HEK293 (cell line): Measurements from ENCODE around the gene SZT2.

Experiments used
- CTCF ChIA-PET: fragments of 350-600 bp; formaldehyde crosslinking; extraction: SDS; loops from one replicate; lab custom pipeline; 2021; ENCODE audit warnings: antibody characterized with exemption; lab: Yijun Ruan, JAX
- POLR2A ChIA-PET: fragments of 300-600 bp; formaldehyde crosslinking; extraction: SDS; loops from one replicate; lab custom pipeline; 2020; ENCODE audit warnings: antibody characterized with exemption, inconsistent platforms; lab: Yijun Ruan, JAX
- H3K27ac ChIP-seq: fragments of 200-500 bp; sonication (Bioruptor generic); 2 replicates; pipeline ENCODE4 v1.5.1; 2014; ENCODE audit warnings: low read depth, low read length, control low read depth, inconsistent platforms; ENCODE audit errors: extremely low read depth
- H3K36me3 ChIP-seq, 2 experiments: fragments of 200-500 bp in 1 of 2; sonication (Bioruptor generic) in 1 of 2; 1 replicate in 1 of 2; 2 replicates in 1 of 2; pipeline ENCODE4 v1.5.1; 2014 to 2017; ENCODE audit warnings: inconsistent platforms in 2 of 2, low read length in 2 of 2; ENCODE audit not compliant: control insufficient read depth in 2 of 2, insufficient read depth in 1 of 2
- H3K4me1 ChIP-seq: fragments of 200-500 bp; sonication (Bioruptor generic); 2 replicates; pipeline ENCODE4 v1.5.1; 2014; ENCODE audit warnings: mild to moderate bottlenecking, low read length, inconsistent platforms; ENCODE audit not compliant: control insufficient read depth, insufficient read depth
- H3K4me3 ChIP-seq: 2 replicates; pipeline ENCODE4 v1.5.1; 2011; ENCODE audit warnings: low read depth, mild to moderate bottlenecking, control low read depth, low read length, moderate library complexity
- H3K9me3 ChIP-seq: fragments of 200-500 bp; sonication (Bioruptor generic); 2 replicates; pipeline ENCODE4 v1.5.1; 2014; ENCODE audit warnings: low read depth, low read length, inconsistent platforms; ENCODE audit not compliant: control insufficient read depth, insufficient read depth
- GLIS1 ChIP-seq: fragments of 450-650 bp; formaldehyde crosslinking; IDR thresholded peaks from 2 replicates; pipeline ENCODE4 v1.5.1; 2016; ENCODE audit warnings: missing biosample characterization, missing genetic modification characterization
- GLIS2 ChIP-seq: fragments of 450-650 bp; formaldehyde crosslinking; IDR thresholded peaks from 2 replicates; pipeline ENCODE4 v1.5.1; 2016; ENCODE audit warnings: missing biosample characterization, missing genetic modification characterization
- IKZF3 ChIP-seq: fragments of 450-650 bp; IDR thresholded peaks from 2 replicates; pipeline ENCODE4 v1.5.0; 2018; ENCODE audit warnings: missing biosample characterization, mild to moderate bottlenecking, missing genetic modification characterization, moderate library complexity
- KLF16 ChIP-seq: fragments of 450-650 bp; formaldehyde crosslinking; IDR thresholded peaks from 2 replicates; pipeline ENCODE4 v1.5.1; 2017; ENCODE audit warnings: missing biosample characterization, missing genetic modification characterization
- SALL2 ChIP-seq: fragments of 450-650 bp; formaldehyde crosslinking; IDR thresholded peaks from 2 replicates; pipeline ENCODE4 v1.5.0; 2017; ENCODE audit warnings: missing biosample characterization, mild to moderate bottlenecking, missing genetic modification characterization, borderline replicate concordance
- TCF7L2 ChIP-seq: IDR thresholded peaks from 2 replicates; pipeline ENCODE4 v1.6.1; 2011; ENCODE audit warnings: low read depth, mild to moderate bottlenecking, inconsistent platforms, low read length, moderate library complexity, borderline replicate concordance
- YY1 ChIP-seq: fragments of 450-650 bp; formaldehyde crosslinking; IDR thresholded peaks from 2 replicates; pipeline ENCODE4 v1.5.1; 2018; ENCODE audit warnings: missing biosample characterization, missing genetic modification characterization
- ZBTB49 ChIP-seq: fragments of 450-650 bp; formaldehyde crosslinking; IDR thresholded peaks from 2 replicates; pipeline ENCODE4 v1.5.1; 2016; ENCODE audit warnings: missing biosample characterization, missing genetic modification characterization, low read depth
- ZNF112 ChIP-seq: fragments of 450-650 bp; formaldehyde crosslinking; IDR thresholded peaks from 2 replicates; pipeline ENCODE4 v1.5.0; 2017; ENCODE audit warnings: missing biosample characterization, missing genetic modification characterization
- ZNF132 ChIP-seq: fragments of 450-650 bp; formaldehyde crosslinking; IDR thresholded peaks from 2 replicates; pipeline ENCODE4 v1.5.1; 2017; ENCODE audit warnings: missing biosample characterization, missing genetic modification characterization, borderline replicate concordance
- ZNF157 ChIP-seq: fragments of 450-650 bp; formaldehyde crosslinking; IDR thresholded peaks from 2 replicates; pipeline ENCODE4 v1.5.1; 2016; ENCODE audit warnings: missing biosample characterization, missing genetic modification characterization
- ZNF16 ChIP-seq: fragments of 450-650 bp; formaldehyde crosslinking; IDR thresholded peaks from 2 replicates; pipeline ENCODE4 v1.5.1; 2016; ENCODE audit warnings: low read depth, missing biosample characterization, missing genetic modification characterization
- ZNF239 ChIP-seq: fragments of 450-650 bp; formaldehyde crosslinking; IDR thresholded peaks from 2 replicates; pipeline ENCODE4 v1.5.1; 2016; ENCODE audit warnings: missing biosample characterization, missing genetic modification characterization
- ZNF274 ChIP-seq, 2 experiments: fragments of 200-500 bp in 1 of 2; fragments of 450-650 bp in 1 of 2; sonication (Bioruptor generic) in 1 of 2; formaldehyde crosslinking in 1 of 2; IDR thresholded peaks; 2 replicates each; pipeline versions ENCODE4 v1.5.1 to v1.6.1; 2014 to 2016; ENCODE audit warnings: borderline replicate concordance in 1 of 2, inconsistent platforms in 1 of 2, low read length in 1 of 2, missing biosample characterization in 1 of 2, missing genetic modification characterization in 1 of 2
- ZNF514 ChIP-seq: fragments of 450-650 bp; formaldehyde crosslinking; IDR thresholded peaks from 2 replicates; pipeline ENCODE4 v1.5.1; 2016; ENCODE audit warnings: missing biosample characterization, missing genetic modification characterization
- ZNF600 ChIP-seq: fragments of 450-650 bp; formaldehyde crosslinking; IDR thresholded peaks from 2 replicates; pipeline ENCODE4 v1.5.1; 2016; ENCODE audit warnings: missing biosample characterization, missing genetic modification characterization
- ZNF629 ChIP-seq: fragments of 450-650 bp; formaldehyde crosslinking; IDR thresholded peaks from 2 replicates; pipeline ENCODE4 v1.5.1; 2017; ENCODE audit warnings: missing biosample characterization, missing genetic modification characterization
- ZNF654 ChIP-seq: fragments of 450-650 bp; formaldehyde crosslinking; IDR thresholded peaks from 2 replicates; pipeline ENCODE4 v1.5.1; 2016; ENCODE audit warnings: low read depth, missing biosample characterization, missing genetic modification characterization

Gene SZT2

GRCh38 chr1:43437031-43437973 lies 47.6 kb downstream of the SZT2 start:
- Histone ChIP-seq H3K27ac (no peak overlapping the region), H3K36me3 (peaks cover 3 to 99% of the 10 kb centered on the region in 2 experiments; a peak in 2 of 3 replicates), H3K4me1 (no peaks in the 10 kb centered on the region), H3K9me3 (no peaks in the 10 kb centered on the region), H3K4me3 (no peak overlapping the region)
- POLR2A ChIA-PET = interaction anchor here (1.4 kb wide), 1 partner anchor 10 kb away, joined by 4 read pairs; no protein-coding TSS in a partner anchor
- CTCF ChIA-PET = no interaction called here
- no peak for TF ChIP-seq YY1 (tag by site-specific recombination)
- TF ChIP-seq ZNF600 (tag by site-specific recombination) = no peak
- no peak for TF ChIP-seq ZNF274 (IDR thresholded peaks at IDR 0.05; ENCODE audit: low read length)
- TF ChIP-seq ZNF274 (tag by site-specific recombination; IDR thresholded peaks at IDR 0.05; ENCODE audit: borderline replicate concordance) = no peak
- TF ChIP-seq ZBTB49 (tag by site-specific recombination) = no peak
- no peak for TF ChIP-seq ZNF16 (tag by site-specific recombination)
- TF ChIP-seq ZNF112 = no peak
- TF ChIP-seq ZNF239 (tag by site-specific recombination) = no peak
- no peak for TF ChIP-seq GLIS2 (tag by site-specific recombination)
- TF ChIP-seq ZNF654 = no peak
- TF ChIP-seq ZNF132 = no peak
- TF ChIP-seq GLIS1 (tag by site-specific recombination) = no peak

- TF ChIP-seq TCF7L2 (no peak), ZNF514 (tag by site-specific recombination) (no peak), SALL2 (tag by site-specific recombination) (no peak), ZNF629 (tag by site-specific recombination) (no peak)
- TF ChIP-seq, all 188 proteins: peak for 0
- ChIA-PET POLR2A (interaction anchor here (1.1 to 1.4 kb wide), 2 partner anchors 10 to 15 kb away, joined by 4 read pairs; no protein-coding TSS in a partner anchor), CTCF (no interaction called here)
- Histone ChIP-seq H3K36me3 (peaks cover 0 to 99% of the 10 kb centered on the region in 2 experiments; a peak in 2 of 3 replicates), H3K4me3 (no peak overlapping the region), H3K27ac (no peak overlapping the region), H3K4me1 (no peaks in the 10 kb centered on the region), H3K9me3 (no peaks in the 10 kb centered on the region)
Observed at GRCh38 chr1:43438006-43438405, 48.3 kb downstream of the SZT2 start.

GRCh38 chr1:43438576-43438952 lies 48.9 kb downstream of the SZT2 start:
- H3K4me3 ChIP-seq = no peak overlapping the region
- ChIA-PET POLR2A (interaction anchor here (1.1 to 1.4 kb wide), 2 partner anchors 9 to 14 kb away, joined by 4 read pairs; no protein-coding TSS in a partner anchor), CTCF (no interaction called here)

More at GRCh38 chr1:43438576-43438952, 48.9 kb downstream of the SZT2 start:
- H3K36me3 ChIP-seq = peaks cover 0 to 99% of the 10 kb centered on the region in 2 experiments; a peak in 1 of 3 replicates
- H3K9me3 ChIP-seq = no peaks in the 10 kb centered on the region
- TF ChIP-seq ZNF629 (tag by site-specific recombination) (no peak), KLF16 (tag by site-specific recombination) (no peak), ZNF157 (tag by site-specific recombination) (no peak), IKZF3 (tag by site-specific recombination) (no peak)
- H3K4me1 ChIP-seq = no peaks in the 10 kb centered on the region
- H3K27ac ChIP-seq = no peak overlapping the region
